GM18505 (cell line): Measurements from ENCODE around the gene HRH1.
"Not testable (repeated sequence)": the region's sequence is repeated elsewhere in the genome, so short reads cannot be mapped to it uniquely, and the experiment has no call there.

Source experiments
- ATAC-seq: cut with Tn5 transposase; IDR thresholded peaks from one replicate; pipeline ENCODE4 v1.9.1; 2021; ENCODE audit not compliant: unreplicated experiment
- POLR2A ChIP-seq: IDR thresholded peaks from 4 replicates; pipeline ENCODE4 v1.6.1; 2011; ENCODE audit warnings: borderline replicate concordance; ENCODE audit not compliant: insufficient read depth, insufficient read length; ENCODE audit errors: extremely low read depth

Gene HRH1

GRCh38 chr3:11212299-11212608 lies 58.0 kb downstream of the HRH1 start:
- no peak for TF ChIP-seq POLR2A
- ATAC-seq, result no peak

GRCh38 chr3:11212784-11213183 lies 58.5 kb downstream of the HRH1 start:
- no peak for ATAC-seq
- TF ChIP-seq POLR2A, result no peak

GRCh38 chr3:11213810-11214450 lies 59.6 kb downstream of the HRH1 start:
- TF ChIP-seq POLR2A, result no peak
- ATAC-seq, result no peak

- no peak for ATAC-seq
These were observed 60.2 kb downstream of the HRH1 start for GRCh38 chr3:11214451-11214978.

GRCh38 chr3:11217370-11217769 lies 63.1 kb downstream of the HRH1 start:
- ATAC-seq, result not testable (repeated sequence)

More at GRCh38 chr3:11214451-11214978, 60.2 kb downstream of the HRH1 start:
- no peak for TF ChIP-seq POLR2A

- no peak for ATAC-seq
- TF ChIP-seq POLR2A, result no peak
These were observed 65.9 kb downstream of the HRH1 start for GRCh38 chr3:11220230-11220629.

- ATAC-seq, result no peak
- TF ChIP-seq POLR2A, result no peak
These were observed 67.6 kb downstream of the HRH1 start for GRCh38 chr3:11221818-11222415.

GRCh38 chr3:11224010-11224409 lies 69.7 kb downstream of the HRH1 start:
- ATAC-seq, result no peak
- TF ChIP-seq POLR2A, result no peak

GRCh38 chr3:11224870-11225229 lies 70.6 kb downstream of the HRH1 start:
- TF ChIP-seq POLR2A, result no peak
- no peak for ATAC-seq

- no peak for TF ChIP-seq POLR2A
- ATAC-seq, result no peak
These were observed 71.7 kb downstream of the HRH1 start for GRCh38 chr3:11226042-11226370.

GRCh38 chr3:11228041-11228440 lies 73.7 kb downstream of the HRH1 start:
- no peak for ATAC-seq
- TF ChIP-seq POLR2A, result no peak

- no peak for TF ChIP-seq POLR2A
- ATAC-seq, result no peak
These were observed 75.8 kb downstream of the HRH1 start for GRCh38 chr3:11230125-11230524.

- no peak for TF ChIP-seq POLR2A
These were observed 76.5 kb downstream of the HRH1 start for GRCh38 chr3:11230832-11231231.

GRCh38 chr3:11235385-11235784 lies 81.1 kb downstream of the HRH1 start:
- no peak for TF ChIP-seq POLR2A
- no peak for ATAC-seq

More at GRCh38 chr3:11230832-11231231, 76.5 kb downstream of the HRH1 start:
- no peak for ATAC-seq
